Amniotic stem cell (primary cell): Measurements from ENCODE around the gene SHISA5.

ENCODE experiments used
- DNase-seq: peaks from one replicate; lab custom pipeline; 2025; lab: John Stamatoyannopoulos, UW

SHISA5 gene

GRCh38 chr3:48431224-48432029 lies 72.5 kb downstream of the SHISA5 start:
- no peak for DNase-seq

GRCh38 chr3:48430708-48431101 lies 73.3 kb downstream of the SHISA5 start:
- no peak for DNase-seq

- DNase-seq = no peak
Observed at GRCh38 chr3:48429960-48430707, 73.8 kb downstream of the SHISA5 start, which contains the start of gene PLXNB1. PLXNB1 (minus strand) TSS chr3:48430086; CDS start chr3:48424611, 5,475 bp downstream.

GRCh38 chr3:48429317-48429959 lies 74.5 kb downstream of the SHISA5 start:
- DNase-seq = no peak

GRCh38 chr3:48428572-48429316 lies 75.2 kb downstream of the SHISA5 start:
- DNase-seq = no peak

GRCh38 chr3:48428088-48428571 lies 75.8 kb downstream of the SHISA5 start:
- DNase-seq = no peak

- DNase-seq = no peak
Observed at GRCh38 chr3:48427630-48427962, 76.4 kb downstream of the SHISA5 start.

- DNase-seq = no peak
Observed at GRCh38 chr3:48426944-48427629, 76.9 kb downstream of the SHISA5 start.

- DNase-seq = no peak
Observed at GRCh38 chr3:48426401-48426909, 77.5 kb downstream of the SHISA5 start.

GRCh38 chr3:48425281-48425812 lies 78.6 kb downstream of the SHISA5 start:
- DNase-seq = no peak

GRCh38 chr3:48423883-48424695 lies 79.9 kb downstream of the SHISA5 start:
- DNase-seq = no peak

GRCh38 chr3:48423241-48423882 lies 80.6 kb downstream of the SHISA5 start:
- no peak for DNase-seq

- no peak for DNase-seq
Observed at GRCh38 chr3:48422681-48423080, 81.3 kb downstream of the SHISA5 start.

GRCh38 chr3:48422272-48422671 lies 81.7 kb downstream of the SHISA5 start:
- no peak for DNase-seq

GRCh38 chr3:48420561-48420960 lies 83.4 kb downstream of the SHISA5 start:
- DNase-seq = no peak

- DNase-seq = no peak
Observed at GRCh38 chr3:48419597-48419996, 84.4 kb downstream of the SHISA5 start.

GRCh38 chr3:48419149-48419548 lies 84.8 kb downstream of the SHISA5 start:
- DNase-seq = no peak

- no peak for DNase-seq
Observed at GRCh38 chr3:48418651-48419050, 85.3 kb downstream of the SHISA5 start.

GRCh38 chr3:48418140-48418539 lies 85.8 kb downstream of the SHISA5 start:
- DNase-seq = no peak
